NB4 (cell line): Measurements from ENCODE around the gene ST6GALNAC3.
A peak's percentile ranks its signal among the peaks of the same experiment; 100 is the strongest.

Source experiments
- DNase-seq: peaks from one replicate; pipeline ENCODE4 v3.0.0; 2010; ENCODE audit warnings: low read depth
- H3K4me3 ChIP-seq: one replicate; pipeline ENCODE4 v1.5.1; 2011; ENCODE audit warnings: mild to moderate bottlenecking, low read depth, low read length, moderate library complexity
- CTCF ChIP-seq: IDR thresholded peaks from one replicate; pipeline ENCODE4 v1.5.1; 2012; ENCODE audit warnings: low read depth, low read length
- MAX ChIP-seq: IDR thresholded peaks from 2 replicates; pipeline ENCODE4 v1.6.1; 2011; ENCODE audit warnings: low read depth, low read length
- MYC ChIP-seq: IDR thresholded peaks from 2 replicates; pipeline ENCODE4 v1.6.1; 2011; ENCODE audit warnings: low read depth, low read length
- POLR2A ChIP-seq: IDR thresholded peaks from 2 replicates; pipeline ENCODE4 v1.6.1; 2011; ENCODE audit warnings: mild to moderate bottlenecking; ENCODE audit not compliant: insufficient read length; ENCODE audit errors: extremely low read depth

Gene ST6GALNAC3

GRCh38 chr1:76496871-76497270 is 422.3 kb downstream of the ST6GALNAC3 start:
- no peak overlapping the region for H3K4me3 ChIP-seq
- DNase-seq, result no peak
- TF ChIP-seq POLR2A (no peak), MAX (no peak), MYC (no peak), CTCF (no peak)

- DNase-seq, result no peak
- no peak for TF ChIP-seq CTCF
- TF ChIP-seq POLR2A, result no peak
- TF ChIP-seq MAX, result no peak
- no peak for TF ChIP-seq MYC
- H3K4me3 ChIP-seq, result no peak overlapping the region
Measured at GRCh38 chr1:76500116-76500515, 425.6 kb downstream of the ST6GALNAC3 start.

GRCh38 chr1:76501136-76501535 is 426.6 kb downstream of the ST6GALNAC3 start:
- H3K4me3 ChIP-seq, result no peak overlapping the region
- TF ChIP-seq POLR2A, result no peak
- no peak for TF ChIP-seq CTCF
- no peak for TF ChIP-seq MYC
- no peak for TF ChIP-seq MAX

GRCh38 chr1:76501586-76502219 is 427.2 kb downstream of the ST6GALNAC3 start:
- peak; percentile 7 for DNase-seq
- TF ChIP-seq CTCF, result no peak
- TF ChIP-seq POLR2A, result no peak

More at GRCh38 chr1:76501136-76501535, 426.6 kb downstream of the ST6GALNAC3 start:
- DNase-seq, result no peak

GRCh38 chr1:76503100-76503499 is 428.6 kb downstream of the ST6GALNAC3 start:
- no peak for DNase-seq
- TF ChIP-seq MYC (no peak), POLR2A (no peak), MAX (no peak), CTCF (no peak)
- H3K4me3 ChIP-seq, result no peak overlapping the region

More at GRCh38 chr1:76501586-76502219, 427.2 kb downstream of the ST6GALNAC3 start:
- no peak overlapping the region for H3K4me3 ChIP-seq

- TF ChIP-seq POLR2A (no peak), MAX (no peak), MYC (no peak), CTCF (no peak)
- DNase-seq, result no peak
- H3K4me3 ChIP-seq, result no peak overlapping the region
Measured at GRCh38 chr1:76503736-76504135, 429.2 kb downstream of the ST6GALNAC3 start.
